ENCODE measurements around the gene ARL8A. TPM values are rescaled to one million over a fixed set of nuclear protein-coding genes. Genes with fewer than 3 reads are reported as not detected.
A peak's percentile ranks its signal among the peaks of the same experiment; 100 is the strongest.

The ARL8A gene
- total RNA-seq, 2 donors from 2014 or later: 30.3 to 57.0 TPM

- Histone ChIP-seq H3K27ac (no peak overlapping the region), H3K9ac (ENCODE audit: low read depth in 2 of 2, low read length in 2 of 2) (peak overlapping the region; percentile 29 to 35), H3K4me1 (peaks cover 3% of the 10 kb centered on the region), H3K27me3 (no peaks in the 10 kb centered on the region), H3K36me3 (no peaks in the 10 kb centered on the region), H3K4me3 (peak overlapping the region; percentile 35), H3K9me3 (no peaks in the 10 kb centered on the region)
- no peak for TF ChIP-seq CTCF (IDR thresholded peaks at IDR 0.05)
- DNase-seq: no peak
- intact Hi-C loops (cut with DNase I): no loop called here
These were observed 14.4 kb upstream of the ARL8A start for GRCh38 chr1:202158810-202159533.

- intact Hi-C loops (cut with DNase I): no loop called here
- Histone ChIP-seq H3K4me1 (peaks cover 3% of the 10 kb centered on the region), H3K36me3 (no peaks in the 10 kb centered on the region), H3K27ac (no peak overlapping the region), H3K9ac (ENCODE audit: low read depth in 2 of 2, low read length in 2 of 2) (no peak overlapping the region), H3K9me3 (no peaks in the 10 kb centered on the region), H3K27me3 (no peaks in the 10 kb centered on the region), H3K4me3 (no peak overlapping the region)
- TF ChIP-seq CTCF (IDR thresholded peaks at IDR 0.05): no peak
- no peak for DNase-seq
These were observed 13.4 kb upstream of the ARL8A start for GRCh38 chr1:202157945-202158344.

- Histone ChIP-seq H3K36me3 (no peaks in the 10 kb centered on the region), H3K9me3 (no peaks in the 10 kb centered on the region), H3K27ac (no peak overlapping the region), H3K4me1 (peaks cover 3% of the 10 kb centered on the region), H3K27me3 (no peaks in the 10 kb centered on the region), H3K9ac (ENCODE audit: low read depth in 2 of 2, low read length in 2 of 2) (no peak overlapping the region), H3K4me3 (no peak overlapping the region)
- no peak for TF ChIP-seq CTCF (IDR thresholded peaks at IDR 0.05)
- intact Hi-C loops (cut with DNase I): no loop called here
- DNase-seq: no peak
These were observed 12.1 kb upstream of the ARL8A start for GRCh38 chr1:202156590-202156989.

- TF ChIP-seq CTCF (IDR thresholded peaks at IDR 0.05): no peak
- Histone ChIP-seq H3K27ac (no peak overlapping the region), H3K9me3 (no peaks in the 10 kb centered on the region), H3K27me3 (no peaks in the 10 kb centered on the region), H3K4me1 (peaks cover 3% of the 10 kb centered on the region), H3K9ac (ENCODE audit: low read depth in 2 of 2, low read length in 2 of 2) (no peak overlapping the region), H3K36me3 (no peaks in the 10 kb centered on the region), H3K4me3 (no peak overlapping the region)
- intact Hi-C loops (cut with DNase I): no loop called here
- DNase-seq: peak; percentile 72
These were observed 11.0 kb upstream of the ARL8A start for GRCh38 chr1:202155478-202156021.

GRCh38 chr1:202154766-202155477, 10.4 kb upstream of the ARL8A start:
- intact Hi-C loops (cut with DNase I): no loop called here
- no peak overlapping the region for H3K9ac ChIP-seq (ENCODE audit: low read depth in 2 of 2, low read length in 2 of 2)
- no peaks in the 10 kb centered on the region for H3K9me3 ChIP-seq
- TF ChIP-seq CTCF (IDR thresholded peaks at IDR 0.05): no peak
- no peak overlapping the region for H3K4me3 ChIP-seq
- H3K27me3 ChIP-seq: no peaks in the 10 kb centered on the region
- H3K4me1 ChIP-seq: peaks cover 3% of the 10 kb centered on the region
- H3K27ac ChIP-seq: no peak overlapping the region
- DNase-seq: peak; percentile 55
- H3K36me3 ChIP-seq: no peaks in the 10 kb centered on the region
